HL-60 (cell line): ENCODE results near the gene FHIT.

Experiments
- CTCF ChIP-seq: IDR thresholded peaks from one replicate; pipeline ENCODE4 v1.5.1; 2011; ENCODE audit warnings: low read length, control low read depth, inconsistent platforms; ENCODE audit not compliant: insufficient read depth
- REST ChIP-seq: IDR thresholded peaks from 2 replicates; pipeline ENCODE4 v1.6.1; 2012; ENCODE audit warnings: low read depth; ENCODE audit not compliant: insufficient replicate concordance

- no peak for TF ChIP-seq CTCF
- TF ChIP-seq REST, result no peak
Observed at GRCh38 chr3:59992578-59992977, 1258.7 kb downstream of the FHIT start.
